HL-60/S4 (cell line): ENCODE measurements around the gene SMARCD2.
"Not testable (repeated sequence)": the region's sequence is repeated elsewhere in the genome, so short reads cannot be mapped to it uniquely, and the experiment has no call there.

Experiments
- in situ Hi-C: fragments of 300-500 bp; cut with MboI; formaldehyde crosslinking; loops from 2 replicates; pipeline ENCODE4 v1.14.3; 2022; ENCODE audit warnings: low sequenced_read_pairs

The SMARCD2 gene

DNA sequence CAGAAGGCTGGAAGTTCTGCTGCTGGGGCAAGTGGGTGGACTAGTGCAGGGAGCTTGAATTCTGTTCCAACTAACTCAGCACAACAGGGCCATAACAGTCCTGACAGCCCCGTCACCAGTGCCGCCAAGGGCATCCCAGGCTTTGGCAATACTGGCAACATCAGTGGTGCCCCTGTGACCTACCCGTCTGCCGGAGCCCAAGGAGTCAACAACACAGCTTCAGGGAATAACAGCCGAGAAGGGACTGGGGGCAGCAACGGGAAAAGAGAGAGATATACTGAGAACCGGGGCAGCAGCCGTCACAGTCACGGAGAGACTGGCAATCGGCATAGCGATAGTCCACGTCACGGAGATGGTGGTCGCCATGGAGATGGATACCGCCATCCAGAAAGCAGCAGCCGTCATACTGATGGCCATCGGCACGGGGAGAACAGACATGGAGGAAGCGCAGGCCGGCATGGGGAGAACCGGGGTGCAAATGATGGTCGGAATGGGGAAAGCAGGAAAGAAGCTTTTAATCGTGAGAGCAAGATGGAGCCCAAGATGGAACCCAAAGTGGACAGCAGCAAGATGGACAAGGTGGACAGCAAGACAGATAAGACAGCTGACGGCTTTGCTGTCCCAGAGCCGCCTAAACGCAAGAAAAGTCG, 24.6 kb downstream of the SMARCD2 start:
- in situ Hi-C loops, result no loop called here

DNA sequence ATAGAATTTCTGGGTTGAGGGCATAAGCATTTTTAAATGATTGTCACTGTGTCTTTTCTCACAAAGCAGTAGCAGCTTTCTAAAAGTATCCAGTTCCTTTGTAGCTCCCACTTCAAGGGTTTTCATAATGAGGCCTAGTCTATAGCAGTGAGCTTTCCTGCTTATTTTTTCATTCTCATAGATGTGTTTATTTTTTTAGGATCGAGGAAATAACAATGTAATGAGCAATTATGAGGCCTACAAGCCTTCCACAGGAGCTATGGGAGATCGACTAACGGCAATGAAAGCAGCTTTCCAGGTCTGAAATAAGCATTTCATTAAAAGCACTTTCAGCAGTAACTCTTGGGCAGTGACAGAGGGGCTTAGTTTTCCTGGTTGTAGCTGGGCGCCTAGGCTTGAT, 25.8 kb downstream of the SMARCD2 start:
- in situ Hi-C loops, result no loop called here

- in situ Hi-C loops, result no loop called here
These were observed 26.4 kb downstream of the SMARCD2 start for GRCh38 chr17:63816123-63816522.

GRCh38 chr17:63809970-63810369, 32.5 kb downstream of the SMARCD2 start:
- in situ Hi-C loops, result no loop called here

GRCh38 chr17:63805591-63805990, 36.9 kb downstream of the SMARCD2 start:
- in situ Hi-C loops, result no loop called here

GRCh38 chr17:63804328-63804727, 38.2 kb downstream of the SMARCD2 start:
- in situ Hi-C loops, result no loop called here

- in situ Hi-C loops, result no loop called here
These were observed 41.7 kb downstream of the SMARCD2 start for GRCh38 chr17:63800783-63801182.

- in situ Hi-C loops, result no loop called here
These were observed 43.8 kb downstream of the SMARCD2 start for GRCh38 chr17:63798572-63799106.

GRCh38 chr17:63796375-63796774, 46.1 kb downstream of the SMARCD2 start:
- in situ Hi-C loops, result not testable (repeated sequence)

DNA sequence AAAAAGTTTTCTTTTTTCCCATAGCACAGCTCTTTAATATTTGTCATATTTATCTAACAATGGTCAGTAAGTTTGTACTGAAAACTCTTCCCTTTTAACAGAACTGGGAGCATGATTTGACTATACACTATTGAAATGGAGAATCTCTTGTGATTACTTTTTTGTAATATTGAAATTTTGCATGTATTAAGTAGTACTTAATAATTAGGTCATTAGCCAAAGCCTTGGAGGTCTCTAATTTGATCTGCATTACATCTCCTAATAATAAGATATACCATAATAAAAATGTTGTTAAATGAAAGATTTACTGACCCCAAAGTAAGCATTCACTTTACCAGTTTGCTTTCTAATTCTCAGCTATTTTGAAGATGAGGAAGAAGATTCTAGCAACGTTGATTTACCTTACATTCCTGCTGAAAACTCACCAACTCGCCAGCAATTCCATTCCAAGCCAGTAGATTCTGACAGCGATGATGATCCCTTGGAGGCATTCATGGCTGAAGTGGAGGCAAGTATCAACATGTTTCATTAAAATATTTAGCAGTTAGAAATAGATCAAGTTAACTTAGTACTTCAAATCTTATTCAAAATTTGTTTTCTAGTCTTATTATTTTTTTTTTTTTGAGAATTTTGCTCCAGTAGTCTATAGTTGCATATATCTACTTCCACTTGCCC, 50.3 kb downstream of the SMARCD2 start:
- in situ Hi-C loops, result no loop called here

GRCh38 chr17:63790057-63790456, 52.4 kb downstream of the SMARCD2 start:
- in situ Hi-C loops, result no loop called here

- in situ Hi-C loops, result no loop called here
These were observed 55.3 kb downstream of the SMARCD2 start for GRCh38 chr17:63786971-63787711.

GRCh38 chr17:63786117-63786516, 56.4 kb downstream of the SMARCD2 start:
- in situ Hi-C loops, result no loop called here

DNA sequence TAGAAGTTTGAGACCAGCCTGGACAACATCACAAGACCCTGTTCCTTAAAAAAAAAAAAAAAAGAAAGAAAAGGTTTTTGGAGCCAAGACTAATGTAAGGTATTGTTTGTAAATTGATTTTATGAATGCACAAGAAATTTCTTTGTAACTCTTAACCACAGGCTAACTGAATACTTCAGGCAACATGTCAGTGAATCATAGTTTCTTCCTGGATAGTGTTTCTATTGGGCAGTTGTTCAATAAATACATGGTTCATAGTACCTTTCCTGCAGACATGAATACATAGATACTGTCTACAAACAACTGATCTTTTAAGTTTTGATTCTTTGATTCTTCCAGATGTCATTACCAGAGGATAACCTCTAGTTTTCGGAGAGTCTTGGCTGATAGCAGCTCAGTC, 56.9 kb downstream of the SMARCD2 start:
- in situ Hi-C loops, result no loop called here

- in situ Hi-C loops, result no loop called here
These were observed 59.0 kb downstream of the SMARCD2 start for GRCh38 chr17:63783522-63783921.
